Neural progenitor cell (in vitro differentiated cells): ENCODE measurements around the gene ATP10A.

Experiments used
- EZH2 ChIP-seq: fragments of 200-600 bp; sonication (generic); IDR thresholded peaks from 2 replicates; pipeline ENCODE4 v1.6.1; 2017; ENCODE audit warnings: antibody characterized with exemption, mild to moderate bottlenecking, moderate library complexity
- EZH2phosphoT487 ChIP-seq: fragments of 200-600 bp; sonication (generic); IDR thresholded peaks from 2 replicates; pipeline ENCODE4 v1.6.1; 2017; ENCODE audit warnings: antibody characterized with exemption
- TF ChIP-seq, protein P1 (sequence below): fragments of 200-600 bp; sonication (generic); IDR thresholded peaks from 2 replicates; pipeline ENCODE4 v1.5.1; 2017; ENCODE audit warnings: antibody characterized with exemption, mild to moderate bottlenecking

- TF ChIP-seq EZH2 (no peak), EZH2phosphoT487 (no peak)
- TF ChIP-seq, protein P1, sequence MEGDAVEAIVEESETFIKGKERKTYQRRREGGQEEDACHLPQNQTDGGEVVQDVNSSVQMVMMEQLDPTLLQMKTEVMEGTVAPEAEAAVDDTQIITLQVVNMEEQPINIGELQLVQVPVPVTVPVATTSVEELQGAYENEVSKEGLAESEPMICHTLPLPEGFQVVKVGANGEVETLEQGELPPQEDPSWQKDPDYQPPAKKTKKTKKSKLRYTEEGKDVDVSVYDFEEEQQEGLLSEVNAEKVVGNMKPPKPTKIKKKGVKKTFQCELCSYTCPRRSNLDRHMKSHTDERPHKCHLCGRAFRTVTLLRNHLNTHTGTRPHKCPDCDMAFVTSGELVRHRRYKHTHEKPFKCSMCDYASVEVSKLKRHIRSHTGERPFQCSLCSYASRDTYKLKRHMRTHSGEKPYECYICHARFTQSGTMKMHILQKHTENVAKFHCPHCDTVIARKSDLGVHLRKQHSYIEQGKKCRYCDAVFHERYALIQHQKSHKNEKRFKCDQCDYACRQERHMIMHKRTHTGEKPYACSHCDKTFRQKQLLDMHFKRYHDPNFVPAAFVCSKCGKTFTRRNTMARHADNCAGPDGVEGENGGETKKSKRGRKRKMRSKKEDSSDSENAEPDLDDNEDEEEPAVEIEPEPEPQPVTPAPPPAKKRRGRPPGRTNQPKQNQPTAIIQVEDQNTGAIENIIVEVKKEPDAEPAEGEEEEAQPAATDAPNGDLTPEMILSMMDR = no peak
Observed at GRCh38 chr15:25797511-25797935, 65.6 kb downstream of the ATP10A start.
